Measurements from ENCODE around the gene F8A1.

DNA sequence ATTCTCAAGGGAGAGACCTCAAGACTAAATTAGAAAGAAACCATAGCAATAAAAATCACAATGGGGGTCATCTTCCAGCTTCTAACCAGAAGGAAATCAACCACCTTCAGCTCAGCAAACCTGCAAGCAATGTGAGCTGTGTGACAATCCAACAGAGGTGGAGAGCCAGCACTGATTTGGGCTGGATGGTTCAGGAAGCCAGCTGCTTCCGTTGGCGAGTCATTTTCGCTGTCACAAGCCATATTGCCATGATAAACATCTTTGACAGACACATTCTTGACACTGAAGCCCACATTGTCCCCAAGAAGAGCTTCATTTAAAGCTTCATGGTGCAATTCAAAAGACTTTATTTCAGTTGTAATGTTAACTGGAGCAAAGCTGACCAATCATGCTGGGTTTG lies 22.7 kb downstream of the F8A1 start:
- TF ChIP-seq, protein P1, sequence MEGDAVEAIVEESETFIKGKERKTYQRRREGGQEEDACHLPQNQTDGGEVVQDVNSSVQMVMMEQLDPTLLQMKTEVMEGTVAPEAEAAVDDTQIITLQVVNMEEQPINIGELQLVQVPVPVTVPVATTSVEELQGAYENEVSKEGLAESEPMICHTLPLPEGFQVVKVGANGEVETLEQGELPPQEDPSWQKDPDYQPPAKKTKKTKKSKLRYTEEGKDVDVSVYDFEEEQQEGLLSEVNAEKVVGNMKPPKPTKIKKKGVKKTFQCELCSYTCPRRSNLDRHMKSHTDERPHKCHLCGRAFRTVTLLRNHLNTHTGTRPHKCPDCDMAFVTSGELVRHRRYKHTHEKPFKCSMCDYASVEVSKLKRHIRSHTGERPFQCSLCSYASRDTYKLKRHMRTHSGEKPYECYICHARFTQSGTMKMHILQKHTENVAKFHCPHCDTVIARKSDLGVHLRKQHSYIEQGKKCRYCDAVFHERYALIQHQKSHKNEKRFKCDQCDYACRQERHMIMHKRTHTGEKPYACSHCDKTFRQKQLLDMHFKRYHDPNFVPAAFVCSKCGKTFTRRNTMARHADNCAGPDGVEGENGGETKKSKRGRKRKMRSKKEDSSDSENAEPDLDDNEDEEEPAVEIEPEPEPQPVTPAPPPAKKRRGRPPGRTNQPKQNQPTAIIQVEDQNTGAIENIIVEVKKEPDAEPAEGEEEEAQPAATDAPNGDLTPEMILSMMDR (IDR thresholded peaks at IDR 0.05; ENCODE audit: low read length): no peak
- TF ChIP-seq EZH2 (IDR thresholded peaks at IDR 0.05; ENCODE audit: borderline replicate concordance, low read length): no peak

All from OCI-LY1 (cell line).